HCEC 1CT (cell line): ENCODE measurements around the gene BCAS1.

Experiments
- DNase-seq: peaks from one replicate; pipeline ENCODE4 v3.0.0-alpha.2; 2017

Gene BCAS1

DNA sequence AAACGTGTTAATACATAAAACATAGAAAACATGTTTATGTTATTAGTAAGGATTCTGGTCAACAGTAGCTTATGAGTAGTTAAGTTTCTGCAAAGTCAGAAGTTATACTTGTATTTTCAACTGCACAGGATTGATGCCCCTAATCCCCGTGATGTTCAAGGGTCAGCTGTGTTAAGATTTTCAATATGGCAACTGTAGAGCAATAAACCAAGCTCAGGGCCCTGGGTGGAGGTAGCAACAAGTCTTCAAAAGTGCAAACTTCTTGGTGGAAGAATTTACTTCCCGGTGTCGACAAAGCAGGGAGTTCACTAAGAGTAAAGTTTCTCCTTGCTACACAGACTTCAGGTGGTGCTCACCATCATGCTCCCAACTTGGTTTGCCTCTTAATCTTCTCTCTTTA lies 4.1 kb upstream of the BCAS1 start:
- no peak for DNase-seq

DNA sequence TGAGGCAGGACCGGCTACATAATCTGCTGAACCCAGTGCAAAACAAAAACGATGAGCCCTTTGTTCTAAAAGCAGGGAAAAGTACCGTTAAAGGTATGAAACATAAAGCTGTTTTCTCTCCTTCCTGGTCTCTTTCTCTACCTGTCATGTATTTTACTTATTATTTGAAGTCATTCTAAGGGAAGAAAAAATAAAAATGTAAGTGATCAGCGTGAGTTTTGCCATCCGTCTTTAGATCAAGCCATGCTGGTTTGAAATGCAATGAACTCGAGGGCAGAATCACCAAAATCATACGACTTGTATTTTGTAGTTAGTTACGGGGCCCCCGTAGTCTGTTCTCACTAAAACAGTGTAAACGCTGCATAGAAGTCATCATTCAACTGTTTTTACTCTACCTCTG lies 2.9 kb upstream of the BCAS1 start:
- no peak for DNase-seq

DNA sequence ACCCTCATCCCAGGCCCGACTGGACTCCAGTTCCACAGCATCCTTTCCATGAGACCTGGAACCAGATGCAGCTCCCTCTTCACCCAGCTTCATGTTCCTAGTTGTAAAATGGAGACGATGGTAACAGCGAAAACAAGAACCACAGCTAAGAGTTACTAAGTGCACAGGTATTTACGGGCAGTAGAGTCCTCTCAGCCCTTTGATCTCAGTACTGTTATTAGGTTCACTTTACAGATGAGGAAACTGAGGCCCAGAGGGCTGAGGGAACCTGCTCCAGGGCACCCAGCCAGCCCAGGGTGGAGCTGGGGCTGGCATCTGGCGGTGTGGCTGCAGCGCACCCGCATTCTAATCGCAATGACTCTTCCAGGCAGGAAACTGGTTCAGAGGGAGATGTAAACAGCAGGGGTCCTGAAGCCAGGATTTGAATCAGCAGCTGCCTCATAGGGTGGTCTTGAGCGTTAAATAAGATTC lies 858 bp downstream of the BCAS1 start:
- no peak for DNase-seq

DNA sequence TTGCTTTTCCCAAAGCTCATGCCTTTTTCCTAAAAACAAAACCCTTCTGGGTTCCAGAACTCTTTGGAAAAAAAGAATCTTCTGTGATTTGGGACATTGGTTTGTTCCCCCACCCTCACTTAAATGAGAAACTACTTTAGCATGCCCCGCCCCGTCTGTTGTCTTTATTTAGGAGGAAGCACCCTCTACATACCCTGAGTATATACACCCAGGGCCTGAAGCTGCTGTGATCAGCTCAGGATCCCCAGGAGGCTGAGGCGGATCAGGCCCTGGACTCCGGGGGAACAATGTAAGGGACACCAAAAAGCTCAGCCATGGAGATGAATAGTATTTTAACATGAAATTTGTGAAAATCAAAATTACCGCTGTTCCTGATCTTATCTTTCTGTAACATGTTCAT lies 1.4 kb downstream of the BCAS1 start:
- DNase-seq = no peak

- no peak for DNase-seq
Measured at GRCh38 chr20:54068495-54068894, 1.9 kb downstream of the BCAS1 start.

GRCh38 chr20:54067606-54068174 lies 2.7 kb downstream of the BCAS1 start:
- DNase-seq = no peak

- no peak for DNase-seq
Measured at GRCh38 chr20:54065601-54066038, 4.8 kb downstream of the BCAS1 start.

DNA sequence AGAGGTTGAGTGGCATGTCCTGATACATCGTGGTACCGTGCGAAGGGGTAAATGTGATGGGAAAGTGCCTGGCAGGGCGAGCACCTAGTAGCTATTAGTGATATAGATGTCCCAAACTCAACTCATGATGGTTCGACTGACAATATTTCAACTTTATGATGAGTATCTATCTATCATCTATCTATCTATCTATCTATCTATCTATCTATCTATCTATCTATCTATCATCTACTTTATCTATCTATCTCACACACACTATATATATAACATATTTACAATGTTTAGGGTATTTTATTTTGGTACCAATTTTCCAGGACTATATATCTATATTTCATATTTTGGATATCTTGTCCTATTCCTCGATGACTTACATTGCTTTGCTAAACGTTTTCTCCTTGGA lies 5.5 kb downstream of the BCAS1 start:
- no peak for DNase-seq

DNA sequence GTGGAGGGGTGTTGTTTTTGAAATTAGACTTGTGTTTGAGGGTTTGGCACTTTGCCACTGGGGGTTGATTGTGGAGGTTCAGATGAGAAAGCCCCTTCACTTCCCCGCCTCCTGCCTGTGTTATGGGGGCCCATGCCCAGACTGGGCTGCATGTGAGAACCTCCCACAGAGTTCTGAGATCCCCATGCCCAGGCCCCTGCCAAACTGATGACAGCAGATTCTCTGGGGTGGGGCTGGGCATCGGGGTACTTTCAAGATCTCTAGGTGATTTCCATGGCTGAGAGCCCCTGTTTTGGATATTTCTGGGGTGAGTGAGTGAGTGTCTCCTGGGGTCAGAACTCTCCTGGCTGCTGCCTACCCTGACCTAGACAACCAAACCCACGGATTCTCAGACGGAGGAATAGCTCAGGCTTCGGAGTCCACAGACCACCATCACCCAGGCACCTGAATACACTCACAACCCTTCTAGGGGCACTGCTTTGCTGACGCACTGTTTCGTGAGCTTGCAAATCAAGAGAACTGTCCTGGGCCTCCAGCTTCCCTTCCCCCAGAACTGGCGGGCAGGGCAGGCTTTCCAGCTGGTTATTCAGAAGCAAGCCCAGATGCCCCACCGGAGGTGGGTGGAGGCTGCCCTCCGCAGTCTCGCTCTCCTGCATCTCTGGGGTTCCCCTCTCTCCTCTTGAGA lies 6.3 kb downstream of the BCAS1 start:
- no peak for DNase-seq

DNA sequence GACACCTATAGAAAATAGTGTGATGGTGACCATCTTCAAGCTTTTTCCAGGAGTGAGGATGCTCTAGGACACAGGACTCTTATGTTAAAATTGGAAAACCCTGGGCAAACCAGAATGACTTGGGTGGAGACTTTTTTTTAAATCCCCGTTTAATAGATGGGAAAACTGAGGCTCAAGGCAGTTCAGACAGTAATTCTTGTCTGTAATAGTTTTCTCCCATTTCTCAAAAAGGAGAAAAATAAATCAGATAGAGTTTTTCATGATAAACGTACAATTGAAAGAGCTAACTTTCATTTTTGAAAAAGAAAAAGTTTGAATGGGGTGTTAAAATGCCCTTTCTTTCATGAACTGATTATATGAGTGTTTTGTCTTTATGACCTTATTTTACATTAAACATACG lies 6.8 kb downstream of the BCAS1 start:
- no peak for DNase-seq

- peak; percentile 61 for DNase-seq
Measured at GRCh38 chr20:54062812-54063280, 7.5 kb downstream of the BCAS1 start.

DNA sequence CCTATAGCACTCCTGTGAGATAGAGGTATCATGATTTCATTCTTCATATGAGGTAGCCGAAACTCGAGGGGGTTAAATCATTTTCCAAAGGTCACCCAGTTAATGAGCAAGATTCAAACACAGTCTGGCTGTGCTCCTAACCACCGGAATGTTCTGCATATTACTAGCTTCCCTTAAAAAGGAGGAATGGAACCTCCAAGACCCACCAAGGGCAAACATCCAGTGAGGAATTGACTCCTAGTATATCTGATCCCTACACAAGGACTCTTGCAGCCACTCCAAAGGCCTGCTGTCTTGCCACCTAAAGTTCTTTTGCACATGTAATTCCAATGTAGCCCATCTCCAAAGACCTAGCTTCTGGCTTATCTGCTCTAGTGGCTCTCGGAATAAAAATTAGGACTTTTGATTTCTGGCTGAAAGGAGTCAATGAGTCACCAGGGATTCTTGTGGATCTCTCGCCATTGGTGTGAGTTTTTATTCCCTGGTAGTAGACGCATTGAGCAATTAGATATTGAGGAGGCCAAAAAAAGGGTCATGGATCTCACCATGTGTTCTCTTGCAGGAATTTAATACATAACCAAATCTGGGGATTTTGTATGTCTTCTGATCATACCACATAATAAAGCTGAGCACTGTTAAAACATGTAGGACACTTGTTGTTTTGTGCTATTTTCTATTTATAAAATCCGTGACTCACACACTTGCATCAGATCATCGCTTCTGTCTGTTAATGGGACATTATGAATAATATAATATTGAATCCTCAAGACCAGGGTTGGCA lies 9.1 kb downstream of the BCAS1 start:
- DNase-seq = peak; percentile 67

GRCh38 chr20:54059691-54060364 lies 10.6 kb downstream of the BCAS1 start:
- no peak for DNase-seq

DNA sequence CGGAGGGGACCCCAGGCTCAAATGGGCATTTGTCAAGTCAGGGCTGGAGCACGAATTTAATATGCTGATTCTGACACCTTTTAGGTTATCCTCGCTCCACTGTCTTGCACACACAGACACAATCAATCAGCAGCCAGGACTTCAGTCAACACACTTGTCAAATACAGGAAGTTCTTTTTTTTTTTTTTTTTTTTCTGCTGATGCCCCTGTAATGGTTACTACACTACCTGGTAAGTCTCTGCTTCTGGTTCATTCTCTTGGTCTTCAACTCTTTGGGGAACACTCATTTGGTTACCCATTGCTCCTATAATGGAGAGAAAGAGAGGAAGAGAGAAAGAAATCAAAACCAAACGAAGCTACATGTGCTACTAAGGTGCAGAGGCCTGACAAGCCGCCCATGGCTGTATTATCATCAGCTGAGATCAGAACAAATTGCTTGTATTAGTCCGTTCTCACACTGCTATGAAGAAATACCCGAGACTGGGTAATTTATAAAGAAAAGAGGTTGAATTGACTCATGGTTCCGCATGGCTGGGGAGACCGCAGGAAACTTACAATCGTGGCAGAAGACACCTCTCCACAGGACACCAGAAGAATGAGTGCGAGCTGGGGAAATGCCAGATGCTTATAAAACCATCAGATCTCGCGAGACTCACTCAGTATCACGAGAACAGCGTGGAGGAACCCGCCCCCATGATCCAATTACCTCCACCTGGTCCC lies 11.8 kb downstream of the BCAS1 start:
- DNase-seq = no peak

- DNase-seq = no peak
Measured at GRCh38 chr20:54056762-54057639, 13.4 kb downstream of the BCAS1 start.

GRCh38 chr20:54054516-54054915 lies 15.9 kb downstream of the BCAS1 start:
- DNase-seq = no peak

- no peak for DNase-seq
Measured at GRCh38 chr20:54051068-54051467, 19.3 kb downstream of the BCAS1 start.

DNA sequence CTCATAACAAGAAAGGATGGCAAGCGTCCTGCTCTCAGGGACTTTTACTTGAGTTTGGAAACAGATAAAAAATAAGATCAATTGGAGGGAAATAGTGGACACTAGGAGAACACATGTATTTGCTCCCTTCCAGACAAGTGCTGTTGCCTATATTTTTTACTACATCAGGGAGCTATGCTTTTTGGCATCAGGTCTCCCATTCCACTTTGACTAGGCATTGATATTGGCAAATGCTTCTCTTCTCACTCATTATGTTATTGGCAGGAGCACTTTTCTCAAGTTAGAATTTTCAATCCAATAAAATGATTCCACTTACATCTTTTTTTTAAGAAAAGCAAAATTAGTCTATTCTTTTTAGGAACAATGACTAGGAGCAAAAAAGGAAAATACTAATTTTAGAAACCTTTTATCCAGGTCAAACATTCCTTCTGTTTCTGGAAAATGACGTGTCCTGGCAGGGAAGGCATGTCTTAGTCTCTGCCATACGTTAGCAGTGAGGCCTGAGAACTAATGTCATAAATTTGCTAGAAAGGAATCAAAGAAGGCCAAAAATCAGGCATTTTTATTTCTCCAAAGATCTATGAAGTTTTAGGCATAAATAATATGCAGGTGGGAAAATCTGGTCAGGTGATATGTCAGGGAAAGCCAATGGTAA lies 21.4 kb downstream of the BCAS1 start:
- no peak for DNase-seq

GRCh38 chr20:54048481-54048880 lies 21.9 kb downstream of the BCAS1 start:
- DNase-seq = no peak

GRCh38 chr20:54047720-54048119 lies 22.7 kb downstream of the BCAS1 start:
- no peak for DNase-seq

DNA sequence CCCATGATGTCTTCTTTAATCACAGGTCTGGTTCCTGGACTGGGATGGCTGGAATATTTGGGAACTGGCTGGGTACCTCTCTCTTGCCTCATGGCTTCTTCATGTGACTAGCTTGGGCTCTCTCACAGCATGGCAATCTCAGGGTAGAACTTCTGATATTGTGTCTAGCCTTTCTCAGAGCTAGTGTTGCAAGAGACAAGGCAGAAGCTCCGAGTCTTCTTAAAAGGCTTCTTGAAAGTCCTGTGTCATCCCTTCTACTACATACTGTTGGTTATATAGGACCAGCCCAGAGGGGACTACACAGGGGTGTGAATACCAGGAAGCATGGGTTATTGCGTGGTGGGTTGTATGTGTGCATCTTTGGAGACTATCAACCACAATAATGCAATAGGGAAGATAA lies 23.3 kb downstream of the BCAS1 start:
- no peak for DNase-seq
